ENCODE data around the gene NPC1. TPM values are rescaled to one million over a fixed set of nuclear protein-coding genes. Genes with fewer than 3 reads are reported as not detected.
A peak's percentile ranks its signal among the peaks of the same experiment; 100 is the strongest.

Gene NPC1
- total and polyA plus RNA-seq, 3 donors from 2014 or later: 36.8 to 83.2 (median 66.8) TPM

- no peaks in the 10 kb centered on the region for H3K27me3 ChIP-seq
- DNase-seq: peak; percentile 32
- no peak overlapping the region for H3K27ac ChIP-seq
- H3K9me3 ChIP-seq: no peaks in the 10 kb centered on the region
- H3K4me3 ChIP-seq: no peak overlapping the region
- TF ChIP-seq POLR2A (IDR thresholded peaks at IDR 0.05): no peak
- TF ChIP-seq CTCF (IDR thresholded peaks at IDR 0.05): no peak
- WGBS, 2 donors: 47 to 48% methylated on average over 4 of the region's 4 CpGs
- intact Hi-C loops (cut with DNase I; ENCODE audit: low total_unique reads): no loop called here
- H3K36me3 ChIP-seq (ENCODE audit: low read depth, missing control alignments): no peaks in the 10 kb centered on the region
- H3K4me1 ChIP-seq: no peaks in the 10 kb centered on the region
These were observed 53.5 kb downstream of the NPC1 start for GRCh38 chr18:23532848-23533247.

GRCh38 chr18:23531912-23532311 is 54.4 kb downstream of the NPC1 start:
- H3K27ac ChIP-seq: no peak overlapping the region
- no peaks in the 10 kb centered on the region for H3K36me3 ChIP-seq (ENCODE audit: low read depth, missing control alignments)
- WGBS, 2 donors: 93 to 95% methylated on average over 13 of the region's 13 CpGs
- intact Hi-C loops (cut with DNase I; ENCODE audit: low total_unique reads): no loop called here
- TF ChIP-seq POLR2A (IDR thresholded peaks at IDR 0.05): no peak
- no peak for TF ChIP-seq CTCF (IDR thresholded peaks at IDR 0.05)
- H3K4me1 ChIP-seq: no peaks in the 10 kb centered on the region
- no peak for DNase-seq
- no peak overlapping the region for H3K4me3 ChIP-seq
- no peaks in the 10 kb centered on the region for H3K9me3 ChIP-seq
- H3K27me3 ChIP-seq: no peaks in the 10 kb centered on the region

GRCh38 chr18:23530195-23530594 is 56.1 kb downstream of the NPC1 start:
- intact Hi-C loops (cut with DNase I; ENCODE audit: low total_unique reads): no loop called here
- DNase-seq: no peak
- Histone ChIP-seq H3K4me1 (no peaks in the 10 kb centered on the region), H3K9me3 (no peaks in the 10 kb centered on the region), H3K4me3 (no peak overlapping the region), H3K27ac (no peak overlapping the region), H3K36me3 (ENCODE audit: low read depth, missing control alignments) (no peaks in the 10 kb centered on the region), H3K27me3 (no peaks in the 10 kb centered on the region)
- TF ChIP-seq CTCF (IDR thresholded peaks at IDR 0.05) (no peak), POLR2A (IDR thresholded peaks at IDR 0.05) (no peak)
- 89 to 90% methylated on average over 7 of the region's 7 CpGs for WGBS, 2 donors

- Histone ChIP-seq H3K27ac (no peak overlapping the region), H3K27me3 (no peaks in the 10 kb centered on the region), H3K4me3 (no peak overlapping the region), H3K36me3 (ENCODE audit: low read depth, missing control alignments) (no peaks in the 10 kb centered on the region), H3K4me1 (no peaks in the 10 kb centered on the region), H3K9me3 (no peaks in the 10 kb centered on the region)
- 90 to 91% methylated on average over 3 of the region's 3 CpGs for whole genome bisulfite sequencing, 2 donors
- no peak for DNase-seq
- TF ChIP-seq POLR2A (IDR thresholded peaks at IDR 0.05) (no peak), CTCF (IDR thresholded peaks at IDR 0.05) (no peak)
- intact Hi-C loops (cut with DNase I; ENCODE audit: low total_unique reads): no loop called here
These were observed 56.7 kb downstream of the NPC1 start for GRCh38 chr18:23529604-23530003.

GRCh38 chr18:23528580-23529472 is 57.5 kb downstream of the NPC1 start:
- Histone ChIP-seq H3K36me3 (ENCODE audit: low read depth, missing control alignments) (no peaks in the 10 kb centered on the region), H3K27me3 (no peaks in the 10 kb centered on the region), H3K9me3 (no peaks in the 10 kb centered on the region), H3K4me3 (no peak overlapping the region), H3K4me1 (no peaks in the 10 kb centered on the region), H3K27ac (no peak overlapping the region)
- 82 to 85% methylated on average over 18 to 20 of the region's 20 CpGs for WGBS, 2 donors
- intact Hi-C loops (cut with DNase I; ENCODE audit: low total_unique reads): no loop called here
- no peak for DNase-seq
- TF ChIP-seq CTCF (IDR thresholded peaks at IDR 0.05) (no peak), POLR2A (IDR thresholded peaks at IDR 0.05) (no peak)
